GM12878 (cell line): Measurements from ENCODE around the gene UXT. TPM values are rescaled to one million over a fixed set of nuclear protein-coding genes. Genes with fewer than 3 reads are reported as not detected.

Experiments
- ATF2 ChIP-seq: IDR thresholded peaks from 2 replicates; pipeline ENCODE4 v1.6.1; 2012; ENCODE audit warnings: low read length, inconsistent platforms
- ATF7 ChIP-seq: fragments of 450-650 bp; IDR thresholded peaks from 2 replicates; pipeline ENCODE4 v1.6.1; 2016; ENCODE audit warnings: low read depth, mild to moderate bottlenecking
- GABPA ChIP-seq: IDR thresholded peaks from 2 replicates; pipeline ENCODE4 v1.6.1; 2014; ENCODE audit warnings: antibody characterized with exemption, low read depth, mild to moderate bottlenecking, inconsistent platforms
- NRF1 ChIP-seq: conservative IDR thresholded peaks from 2 replicates; pipeline ENCODE4 v1.6.1; 2011; ENCODE audit warnings: mild to moderate bottlenecking, low read depth, low read length, improper control_type of control experiment
- REST ChIP-seq: IDR thresholded peaks from 2 replicates; pipeline ENCODE4 v1.6.1; 2012; ENCODE audit warnings: mild to moderate bottlenecking, low read depth, low read length
- SREBF1 ChIP-seq: IDR thresholded peaks from 2 replicates; pipeline ENCODE4 v1.6.1; 2012; ENCODE audit warnings: mild to moderate bottlenecking, low read length
- SREBF2 ChIP-seq: IDR thresholded peaks from 2 replicates; pipeline ENCODE4 v1.6.1; 2012; ENCODE audit warnings: mild to moderate bottlenecking, low read length
- polyA plus RNA-seq, 11 experiments: library from polyadenylated mRNA; depleted of rRNA in 4 of 11; unstranded in 6 of 11; stranded (reverse) in 5 of 11; fragments of >200 nt; fragmentation: Nextera tagmentation in 4 of 11; fragmentation: Illumina TruSeq in 1 of 11; extraction: Ambion mirVana in 4 of 11; extraction: Trizol in 1 of 11; gene quantifications; 1 replicate in 1 of 11; 2 replicates in 10 of 11; pipeline versions ENCODE4 v1.2.1 to v1.2.3, GENCODE V29; 2011 to 2016; ENCODE audit warnings: inconsistent platforms in 2 of 11, missing spikeins in 2 of 11, low read depth in 1 of 11
- total RNA-seq, 4 experiments: library from RNA; depleted of rRNA in 3 of 4; stranded (reverse); fragments of >200 nt in 3 of 4; fragmentation: Illumina TruSeq in 1 of 4; extraction: Trizol in 1 of 4; gene quantifications; 2 replicates each; pipeline versions ENCODE4 v1.2.1 to v1.2.3, GENCODE V29; 2013 to 2021
- TF ChIP-seq, protein P1 (sequence below): fragments of 450-650 bp; IDR thresholded peaks from 2 replicates; pipeline ENCODE4 v1.6.1; 2017; ENCODE audit warnings: antibody characterized with exemption, mild to moderate bottlenecking, moderate library complexity
- TF ChIP-seq, protein P2 (sequence below): fragments of 450-650 bp; IDR thresholded peaks from 2 replicates; pipeline ENCODE4 v1.6.1; 2016; ENCODE audit warnings: mild to moderate bottlenecking, moderate library complexity, borderline replicate concordance
- TF ChIP-seq, protein P3 (sequence below): IDR thresholded peaks from 2 replicates; pipeline ENCODE4 v1.6.1; 2012; ENCODE audit warnings: low read depth, low read length, improper control_type of control experiment
- TF ChIP-seq, protein P4 (sequence below): fragments of 450-650 bp; IDR thresholded peaks from 2 replicates; pipeline ENCODE4 v1.6.1; 2018; ENCODE audit warnings: mild to moderate bottlenecking, low read depth, moderate library complexity; ENCODE audit not compliant: partially characterized antibody

Gene UXT
- total and polyA plus RNA-seq, 10 of the 15 experiments (the other 5 are each of a cell fraction or from before 2014, with no cell fraction given), result 105 to 245 (median 206) TPM

GRCh38 chrX:47619486-47620302, 39.3 kb downstream of the UXT start, which contains the start of gene SYN1 (continued):
- TF ChIP-seq, protein P1, sequence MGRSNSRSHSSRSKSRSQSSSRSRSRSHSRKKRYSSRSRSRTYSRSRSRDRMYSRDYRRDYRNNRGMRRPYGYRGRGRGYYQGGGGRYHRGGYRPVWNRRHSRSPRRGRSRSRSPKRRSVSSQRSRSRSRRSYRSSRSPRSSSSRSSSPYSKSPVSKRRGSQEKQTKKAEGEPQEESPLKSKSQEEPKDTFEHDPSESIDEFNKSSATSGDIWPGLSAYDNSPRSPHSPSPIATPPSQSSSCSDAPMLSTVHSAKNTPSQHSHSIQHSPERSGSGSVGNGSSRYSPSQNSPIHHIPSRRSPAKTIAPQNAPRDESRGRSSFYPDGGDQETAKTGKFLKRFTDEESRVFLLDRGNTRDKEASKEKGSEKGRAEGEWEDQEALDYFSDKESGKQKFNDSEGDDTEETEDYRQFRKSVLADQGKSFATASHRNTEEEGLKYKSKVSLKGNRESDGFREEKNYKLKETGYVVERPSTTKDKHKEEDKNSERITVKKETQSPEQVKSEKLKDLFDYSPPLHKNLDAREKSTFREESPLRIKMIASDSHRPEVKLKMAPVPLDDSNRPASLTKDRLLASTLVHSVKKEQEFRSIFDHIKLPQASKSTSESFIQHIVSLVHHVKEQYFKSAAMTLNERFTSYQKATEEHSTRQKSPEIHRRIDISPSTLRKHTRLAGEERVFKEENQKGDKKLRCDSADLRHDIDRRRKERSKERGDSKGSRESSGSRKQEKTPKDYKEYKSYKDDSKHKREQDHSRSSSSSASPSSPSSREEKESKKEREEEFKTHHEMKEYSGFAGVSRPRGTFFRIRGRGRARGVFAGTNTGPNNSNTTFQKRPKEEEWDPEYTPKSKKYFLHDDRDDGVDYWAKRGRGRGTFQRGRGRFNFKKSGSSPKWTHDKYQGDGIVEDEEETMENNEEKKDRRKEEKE, result peak; percentile 90
- TF ChIP-seq, protein P2, sequence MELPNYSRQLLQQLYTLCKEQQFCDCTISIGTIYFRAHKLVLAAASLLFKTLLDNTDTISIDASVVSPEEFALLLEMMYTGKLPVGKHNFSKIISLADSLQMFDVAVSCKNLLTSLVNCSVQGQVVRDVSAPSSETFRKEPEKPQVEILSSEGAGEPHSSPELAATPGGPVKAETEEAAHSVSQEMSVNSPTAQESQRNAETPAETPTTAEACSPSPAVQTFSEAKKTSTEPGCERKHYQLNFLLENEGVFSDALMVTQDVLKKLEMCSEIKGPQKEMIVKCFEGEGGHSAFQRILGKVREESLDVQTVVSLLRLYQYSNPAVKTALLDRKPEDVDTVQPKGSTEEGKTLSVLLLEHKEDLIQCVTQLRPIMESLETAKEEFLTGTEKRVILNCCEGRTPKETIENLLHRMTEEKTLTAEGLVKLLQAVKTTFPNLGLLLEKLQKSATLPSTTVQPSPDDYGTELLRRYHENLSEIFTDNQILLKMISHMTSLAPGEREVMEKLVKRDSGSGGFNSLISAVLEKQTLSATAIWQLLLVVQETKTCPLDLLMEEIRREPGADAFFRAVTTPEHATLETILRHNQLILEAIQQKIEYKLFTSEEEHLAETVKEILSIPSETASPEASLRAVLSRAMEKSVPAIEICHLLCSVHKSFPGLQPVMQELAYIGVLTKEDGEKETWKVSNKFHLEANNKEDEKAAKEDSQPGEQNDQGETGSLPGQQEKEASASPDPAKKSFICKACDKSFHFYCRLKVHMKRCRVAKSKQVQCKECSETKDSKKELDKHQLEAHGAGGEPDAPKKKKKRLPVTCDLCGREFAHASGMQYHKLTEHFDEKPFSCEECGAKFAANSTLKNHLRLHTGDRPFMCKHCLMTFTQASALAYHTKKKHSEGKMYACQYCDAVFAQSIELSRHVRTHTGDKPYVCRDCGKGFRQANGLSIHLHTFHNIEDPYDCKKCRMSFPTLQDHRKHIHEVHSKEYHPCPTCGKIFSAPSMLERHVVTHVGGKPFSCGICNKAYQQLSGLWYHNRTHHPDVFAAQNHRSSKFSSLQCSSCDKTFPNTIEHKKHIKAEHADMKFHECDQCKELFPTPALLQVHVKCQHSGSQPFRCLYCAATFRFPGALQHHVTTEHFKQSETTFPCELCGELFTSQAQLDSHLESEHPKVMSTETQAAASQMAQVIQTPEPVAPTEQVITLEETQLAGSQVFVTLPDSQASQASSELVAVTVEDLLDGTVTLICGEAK, result no peak
- TF ChIP-seq GABPA (no peak), SREBF1 (peak; percentile 92), REST (peak; percentile 98), NRF1 (peak; percentile 47; the same call in 1 of the 2 replicates), ATF7 (peak; percentile 45; the same call in 1 of the 2 replicates), ATF2 (peak; percentile 60; the same call in 1 of the 2 replicates), SREBF2 (no peak)
- TF ChIP-seq, protein P3, sequence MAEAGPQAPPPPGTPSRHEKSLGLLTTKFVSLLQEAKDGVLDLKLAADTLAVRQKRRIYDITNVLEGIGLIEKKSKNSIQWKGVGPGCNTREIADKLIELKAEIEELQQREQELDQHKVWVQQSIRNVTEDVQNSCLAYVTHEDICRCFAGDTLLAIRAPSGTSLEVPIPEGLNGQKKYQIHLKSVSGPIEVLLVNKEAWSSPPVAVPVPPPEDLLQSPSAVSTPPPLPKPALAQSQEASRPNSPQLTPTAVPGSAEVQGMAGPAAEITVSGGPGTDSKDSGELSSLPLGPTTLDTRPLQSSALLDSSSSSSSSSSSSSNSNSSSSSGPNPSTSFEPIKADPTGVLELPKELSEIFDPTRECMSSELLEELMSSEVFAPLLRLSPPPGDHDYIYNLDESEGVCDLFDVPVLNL, result no peak
- TF ChIP-seq, protein P4, sequence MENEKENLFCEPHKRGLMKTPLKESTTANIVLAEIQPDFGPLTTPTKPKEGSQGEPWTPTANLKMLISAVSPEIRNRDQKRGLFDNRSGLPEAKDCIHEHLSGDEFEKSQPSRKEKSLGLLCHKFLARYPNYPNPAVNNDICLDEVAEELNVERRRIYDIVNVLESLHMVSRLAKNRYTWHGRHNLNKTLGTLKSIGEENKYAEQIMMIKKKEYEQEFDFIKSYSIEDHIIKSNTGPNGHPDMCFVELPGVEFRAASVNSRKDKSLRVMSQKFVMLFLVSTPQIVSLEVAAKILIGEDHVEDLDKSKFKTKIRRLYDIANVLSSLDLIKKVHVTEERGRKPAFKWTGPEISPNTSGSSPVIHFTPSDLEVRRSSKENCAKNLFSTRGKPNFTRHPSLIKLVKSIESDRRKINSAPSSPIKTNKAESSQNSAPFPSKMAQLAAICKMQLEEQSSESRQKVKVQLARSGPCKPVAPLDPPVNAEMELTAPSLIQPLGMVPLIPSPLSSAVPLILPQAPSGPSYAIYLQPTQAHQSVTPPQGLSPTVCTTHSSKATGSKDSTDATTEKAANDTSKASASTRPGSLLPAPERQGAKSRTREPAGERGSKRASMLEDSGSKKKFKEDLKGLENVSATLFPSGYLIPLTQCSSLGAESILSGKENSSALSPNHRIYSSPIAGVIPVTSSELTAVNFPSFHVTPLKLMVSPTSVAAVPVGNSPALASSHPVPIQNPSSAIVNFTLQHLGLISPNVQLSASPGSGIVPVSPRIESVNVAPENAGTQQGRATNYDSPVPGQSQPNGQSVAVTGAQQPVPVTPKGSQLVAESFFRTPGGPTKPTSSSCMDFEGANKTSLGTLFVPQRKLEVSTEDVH, result no peak
